NOMO-1 (cell line): Measurements from ENCODE around the gene AGMO.

ENCODE experiments used
- DNase-seq, 2 experiments: peaks; one replicate each; lab custom pipeline; 2025; ENCODE audit not compliant: unreplicated experiment in 2 of 2; lab: John Stamatoyannopoulos, UW

Gene AGMO

DNA sequence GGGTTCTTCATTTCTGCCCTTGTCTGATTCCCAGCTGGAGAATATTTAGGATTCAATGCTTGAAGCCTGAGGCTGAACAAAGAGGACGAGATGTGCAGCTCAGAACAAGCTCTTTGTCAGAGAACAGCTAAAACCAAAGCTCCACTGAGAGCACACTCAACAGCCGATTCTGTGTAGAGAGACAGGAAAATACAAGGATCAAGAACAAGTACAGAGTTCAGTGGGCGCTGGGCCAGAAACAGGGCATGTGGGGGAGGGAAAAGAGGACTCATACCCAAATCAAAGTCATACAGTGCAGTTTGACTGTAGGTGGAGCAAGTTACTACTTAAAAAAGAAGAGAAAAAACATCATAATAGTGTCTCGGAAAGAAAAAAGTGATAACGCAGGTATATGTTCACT is at the start of gene AGMO:
TSS of gene AGMO (minus strand) at position 181 of the 400 bp plus-strand sequence.
- DNase-seq: no peak

DNA sequence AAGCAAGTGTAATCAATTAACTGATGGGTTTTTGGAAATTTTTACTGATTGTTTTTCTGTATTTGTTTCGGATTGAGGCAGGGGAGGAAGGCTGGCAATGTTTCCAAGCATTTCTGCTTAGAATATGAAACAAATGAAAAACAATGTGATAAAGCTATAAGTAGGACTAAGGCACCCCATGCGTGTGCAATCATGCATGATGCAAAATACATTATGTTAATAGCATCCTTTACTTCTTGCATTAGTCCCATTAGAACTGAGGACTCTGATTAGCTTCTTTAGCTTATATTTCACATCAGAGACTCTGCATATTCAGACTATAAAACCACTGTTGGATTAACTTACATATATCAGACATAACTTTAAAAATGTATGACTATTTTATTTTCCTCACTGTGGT is 48.7 kb upstream of the AGMO start:
- no peak for DNase-seq

DNA sequence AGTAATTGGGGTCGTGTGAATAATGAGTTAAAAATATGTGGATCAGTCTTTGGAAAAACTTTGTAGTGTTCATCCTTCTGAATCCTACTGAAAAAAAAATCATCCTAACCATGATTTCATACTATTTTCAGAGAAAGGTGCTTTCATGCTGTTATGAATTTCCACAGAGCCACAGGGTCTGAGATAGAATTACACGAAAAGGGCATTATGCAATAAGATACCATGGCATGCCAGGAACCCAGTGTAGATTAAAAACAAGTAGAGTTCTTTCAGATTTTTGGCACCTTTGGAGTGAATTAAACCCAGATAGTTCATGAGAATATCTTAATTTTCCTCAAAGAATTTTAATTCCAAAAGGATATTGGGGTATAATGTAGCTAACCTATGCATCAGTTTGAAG is 47.5 kb upstream of the AGMO start:
- no peak for DNase-seq

DNA sequence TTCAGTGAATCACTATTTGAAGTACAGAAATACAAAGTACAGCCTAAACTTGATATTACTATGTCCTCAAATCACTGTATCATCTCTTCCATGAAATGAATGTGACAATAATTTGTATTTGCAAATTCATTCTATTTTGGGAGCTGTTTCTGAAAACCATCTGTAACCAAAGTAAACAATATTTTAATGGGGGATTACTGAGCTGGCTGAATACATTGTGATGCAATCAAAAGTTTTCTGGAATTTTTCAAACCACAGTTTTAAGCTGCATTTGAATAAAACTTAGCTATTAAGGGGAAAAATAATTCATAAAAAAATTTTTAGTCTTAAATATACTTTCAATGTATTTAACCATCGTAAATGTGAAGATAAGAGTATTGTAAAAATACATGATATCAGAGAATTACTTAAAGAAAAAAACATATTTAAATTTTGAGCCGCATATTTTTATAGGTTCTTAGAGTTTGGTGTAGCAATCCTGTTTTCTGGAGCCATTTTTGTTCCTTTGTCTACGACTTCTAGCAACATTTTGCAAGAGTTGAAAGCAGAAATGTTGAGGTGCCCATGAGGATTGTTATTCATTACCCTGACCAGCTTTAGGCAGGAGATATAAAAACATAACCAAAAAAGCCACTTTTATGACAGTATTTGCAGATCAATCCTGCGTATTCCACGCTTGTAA is 45.9 kb upstream of the AGMO start:
- no peak for DNase-seq

DNA sequence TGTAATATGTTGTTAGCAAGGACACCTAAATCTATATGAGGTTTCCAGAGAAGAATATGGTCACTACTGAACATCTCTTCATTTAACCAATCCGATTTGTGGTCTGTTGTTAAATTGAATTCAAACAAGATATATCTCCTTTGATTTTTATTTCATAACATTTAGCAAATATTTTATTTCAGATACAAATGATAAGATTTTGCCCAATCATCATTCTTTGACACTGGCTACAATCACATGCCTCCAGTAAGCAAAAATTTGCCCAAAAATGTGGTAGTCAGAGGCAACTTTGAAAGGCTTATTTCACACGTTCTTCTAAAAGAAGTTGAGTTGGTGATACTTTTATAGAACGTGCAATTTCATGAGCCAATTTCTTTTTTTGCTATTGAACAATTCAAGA is 44.7 kb upstream of the AGMO start:
- no peak for DNase-seq

DNA sequence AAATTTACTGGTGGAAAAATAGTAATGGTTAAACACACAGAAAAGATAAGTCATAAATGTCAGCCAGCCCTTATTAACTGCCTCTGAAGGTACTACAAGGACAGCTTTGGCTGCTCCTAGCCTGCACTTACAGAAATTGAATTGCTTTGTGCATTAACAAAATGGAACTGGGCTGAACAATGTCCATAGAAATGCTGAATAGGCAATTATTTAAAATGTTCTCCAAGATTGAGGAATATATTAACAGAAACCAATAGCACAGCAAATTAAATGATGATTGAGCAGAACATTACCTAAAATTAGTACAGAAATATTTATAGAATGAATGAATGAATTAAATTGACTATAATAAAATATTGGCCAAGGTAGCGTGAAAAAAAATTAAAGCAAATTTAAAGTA is 42.4 kb upstream of the AGMO start:
- no peak for DNase-seq

DNA sequence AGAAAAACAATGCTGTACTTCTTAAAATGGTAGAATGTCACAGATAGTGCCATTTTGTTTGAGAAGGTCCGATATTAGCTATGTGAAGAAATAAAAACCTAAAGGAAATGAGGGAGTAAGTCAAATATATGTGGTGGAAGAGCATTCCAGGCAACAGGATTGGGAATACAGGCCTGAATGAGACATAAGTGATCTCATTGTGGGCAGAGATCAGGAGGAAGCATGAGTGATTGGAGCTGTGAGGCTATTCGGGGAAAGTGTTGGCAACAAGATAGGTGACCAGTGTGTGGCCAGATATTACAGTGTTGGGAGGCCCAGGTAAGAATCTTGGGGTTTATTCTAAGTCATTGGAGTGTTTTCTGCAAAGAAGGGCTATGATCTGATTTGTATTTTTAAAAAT is 41.3 kb upstream of the AGMO start:
- no peak for DNase-seq

DNA sequence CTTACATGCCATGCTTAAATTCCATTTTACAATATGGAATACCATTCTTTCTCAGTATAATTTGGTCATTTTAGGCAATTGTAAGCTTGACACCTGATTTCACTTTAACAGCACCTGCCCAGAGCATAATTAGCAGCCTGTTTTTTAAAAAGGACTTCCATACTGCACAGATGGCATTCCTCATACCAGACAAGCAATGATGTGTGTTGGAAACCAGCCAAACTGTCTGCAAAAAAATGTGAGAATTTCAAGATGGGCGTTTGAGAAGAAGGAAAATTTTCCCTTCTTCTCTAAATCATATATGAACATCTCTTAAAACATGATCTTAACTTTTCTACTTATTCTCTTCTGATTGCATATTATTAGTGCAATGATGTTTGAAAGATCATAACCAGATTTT is 40.4 kb upstream of the AGMO start:
- no peak for DNase-seq

DNA sequence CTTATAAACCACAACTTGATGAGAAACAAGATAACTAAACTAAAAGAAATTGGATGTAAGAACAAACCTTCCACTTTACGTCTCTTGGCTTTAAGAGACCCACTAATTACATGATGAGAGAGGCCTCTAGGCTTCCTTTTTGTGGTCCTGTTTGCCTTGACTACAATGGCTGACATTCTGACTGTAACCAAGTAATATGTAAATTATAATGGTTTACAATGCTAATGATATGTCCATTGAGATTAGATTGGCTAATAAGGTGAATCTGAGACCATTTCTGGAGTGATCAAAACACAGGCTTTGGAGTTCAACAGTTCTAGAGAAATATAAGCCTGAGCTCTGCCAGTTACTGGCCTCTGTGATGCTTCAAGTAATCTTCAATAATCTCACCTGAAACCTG is 39.4 kb upstream of the AGMO start:
- no peak for DNase-seq

DNA sequence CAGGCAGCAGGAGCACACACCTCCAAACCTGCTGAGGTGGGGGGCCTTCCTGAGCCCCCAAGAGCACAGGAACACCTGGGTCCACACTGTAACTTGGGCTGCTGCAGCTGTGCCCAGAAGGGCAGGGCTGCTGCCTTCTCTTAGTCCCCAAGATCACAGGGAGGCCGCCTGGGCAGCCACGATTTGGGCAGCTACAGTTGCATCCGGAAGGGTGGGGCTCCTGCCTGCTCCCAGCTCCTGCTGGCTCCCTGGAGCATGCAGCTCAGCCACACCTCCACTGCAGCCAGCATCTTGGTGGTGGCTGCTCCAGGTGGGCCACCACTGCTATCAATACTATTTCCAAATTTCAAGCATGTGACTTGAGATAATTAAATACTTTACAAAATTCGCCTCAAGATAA is 38.5 kb upstream of the AGMO start:
- no peak for DNase-seq

DNA sequence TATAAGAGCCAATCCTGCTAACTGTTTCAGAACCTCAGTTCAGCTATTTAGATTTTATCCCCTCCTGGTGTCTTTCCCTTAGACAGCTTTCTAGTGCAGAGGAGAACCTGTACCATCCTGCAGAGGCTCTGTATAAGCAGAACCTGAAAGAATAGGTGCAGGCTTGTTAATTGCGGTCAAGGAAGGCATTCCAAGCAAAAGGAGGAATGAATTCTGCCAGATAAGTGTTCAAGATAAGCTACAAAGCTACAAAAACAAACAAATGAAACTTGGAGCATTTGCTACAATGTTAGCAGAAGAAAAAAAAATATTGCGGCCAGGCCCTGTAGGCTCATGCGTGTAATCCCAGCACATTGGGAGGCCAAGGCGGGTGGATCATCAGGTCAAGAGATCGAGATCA is 32.6 kb upstream of the AGMO start:
- no peak for DNase-seq

DNA sequence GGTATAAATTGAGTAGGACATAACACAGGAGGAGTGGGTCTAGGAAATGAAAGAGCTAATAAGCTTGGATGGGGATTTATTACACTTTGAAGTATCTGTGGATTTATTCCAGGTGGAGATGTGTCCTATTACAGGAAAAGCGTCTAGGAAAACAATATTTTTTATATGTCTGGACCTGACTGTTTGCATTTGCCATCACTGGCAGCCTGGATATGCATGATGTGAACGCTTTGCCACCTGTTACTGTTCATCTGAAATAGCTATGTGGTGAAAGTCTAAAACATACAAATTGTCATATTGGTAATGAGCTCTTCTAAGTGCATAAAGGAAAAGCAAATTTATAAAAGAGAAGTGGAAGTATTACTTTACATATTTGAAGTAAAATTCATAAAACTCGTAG is 31.6 kb upstream of the AGMO start:
- no peak for DNase-seq

DNA sequence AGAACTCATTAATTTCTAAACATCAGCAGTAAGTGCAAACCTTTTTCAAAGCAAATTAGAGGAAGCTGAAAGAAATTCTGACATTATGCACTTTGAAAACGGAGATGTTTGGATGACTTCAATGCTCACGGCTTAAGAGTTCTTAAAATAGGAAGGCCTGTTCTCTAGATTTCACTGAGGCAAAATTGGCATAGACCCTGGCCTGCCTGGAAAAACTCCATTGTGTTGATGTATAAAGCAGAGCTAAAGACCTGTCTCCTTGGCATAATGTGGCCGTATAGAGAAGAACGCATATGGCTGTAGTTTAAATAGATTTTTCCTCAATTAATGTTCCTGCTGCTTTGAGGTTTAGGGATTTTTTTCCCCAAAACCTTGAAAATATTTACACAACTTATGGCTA is 24.5 kb upstream of the AGMO start:
- no peak for DNase-seq

DNA sequence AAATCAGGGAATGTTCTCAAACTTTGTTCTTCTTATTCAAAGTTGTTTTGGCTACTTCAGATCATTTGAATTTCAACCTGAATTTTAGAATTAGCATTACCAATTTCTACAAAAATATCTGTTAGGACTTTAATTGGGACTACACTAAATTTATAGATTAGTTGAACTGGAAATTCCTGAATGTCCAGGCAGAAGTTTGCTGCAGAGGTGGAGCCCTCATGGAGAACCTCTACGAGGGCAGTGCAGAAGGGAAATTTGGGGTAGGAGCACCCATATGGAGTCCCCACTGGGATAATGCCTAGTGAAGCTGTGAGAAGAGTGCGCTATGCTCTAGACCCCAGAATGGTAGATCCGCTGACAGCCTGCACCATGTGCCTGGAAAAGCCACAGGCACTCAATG is 22.8 kb upstream of the AGMO start:
- no peak for DNase-seq

DNA sequence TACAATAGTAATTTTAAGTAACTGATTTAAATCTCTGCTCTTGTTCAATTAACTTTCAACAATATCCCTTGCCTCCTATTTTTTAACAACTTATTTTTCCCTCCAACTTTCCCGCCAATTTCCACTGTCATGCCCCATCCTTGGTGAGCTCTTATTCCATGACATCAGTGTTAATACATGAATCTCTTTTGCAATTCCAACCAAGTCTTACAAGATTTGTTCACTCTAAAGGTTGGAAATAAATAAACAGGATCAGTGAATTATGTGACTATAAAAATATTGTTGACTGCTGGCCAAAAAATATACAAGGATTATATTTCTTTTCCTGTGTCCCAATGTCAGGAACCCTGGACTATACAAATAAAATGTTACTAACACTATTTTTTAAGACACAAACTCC is 21.0 kb upstream of the AGMO start:
- DNase-seq: no peak

DNA sequence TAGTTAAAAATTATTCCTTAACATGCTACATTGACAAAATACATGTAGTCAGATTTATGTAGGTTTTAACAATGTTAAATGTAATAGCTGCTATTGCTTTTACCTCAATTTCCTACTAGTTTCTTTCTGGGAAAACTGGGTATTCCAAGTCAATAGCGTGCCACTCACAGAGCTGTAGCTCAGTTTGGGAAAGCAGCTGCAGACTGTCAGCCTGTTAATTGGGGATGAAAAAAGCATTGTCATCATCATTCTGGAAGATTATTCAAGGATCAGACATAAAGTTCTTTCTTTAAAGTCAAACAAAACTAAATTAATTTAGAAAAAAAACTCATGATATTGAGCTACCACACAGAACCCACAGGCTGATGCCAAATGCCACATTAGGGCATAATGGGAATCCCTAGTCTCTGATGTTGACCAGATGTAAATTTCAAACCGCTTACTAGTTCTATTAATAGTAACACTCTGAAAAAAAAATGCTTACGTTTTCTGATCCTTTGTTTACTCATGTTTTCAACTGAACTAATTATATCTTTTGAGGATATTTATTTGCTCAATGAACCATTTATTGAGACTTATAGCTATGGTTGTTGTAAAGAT is 19.6 kb upstream of the AGMO start:
- DNase-seq: no peak

DNA sequence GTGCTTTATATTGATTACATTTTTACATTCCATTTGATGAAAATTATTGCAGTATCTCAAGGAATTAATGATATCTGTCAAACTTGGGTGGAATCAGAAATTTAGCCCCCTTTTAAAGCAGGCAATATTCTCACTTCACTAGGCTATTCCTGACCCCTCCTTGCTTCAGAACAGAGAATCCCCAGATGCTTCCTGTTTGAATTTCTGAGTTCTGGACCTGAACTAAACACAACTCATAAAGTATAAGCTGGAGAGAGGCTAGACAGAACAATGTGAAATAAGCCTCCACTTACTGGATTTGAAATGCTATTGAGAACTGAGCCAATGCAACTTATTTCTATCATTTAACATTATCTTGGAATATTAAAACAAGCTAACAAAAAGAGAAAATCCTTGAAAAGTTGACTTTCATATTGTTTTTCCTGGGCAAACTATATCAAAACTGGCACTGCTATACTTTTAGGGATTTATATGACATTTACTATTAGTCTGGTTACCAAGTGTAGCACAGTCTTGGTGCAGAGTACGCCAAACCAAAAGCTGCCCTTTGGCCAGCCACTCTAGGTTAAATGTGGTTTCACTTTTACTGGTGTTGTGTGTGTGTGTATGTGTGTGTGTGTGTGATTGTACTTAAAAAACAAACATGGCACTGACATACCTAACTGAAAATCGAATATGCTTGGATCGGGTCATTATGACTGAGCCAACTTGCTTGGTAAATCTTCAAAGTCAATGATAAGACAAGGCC is 19.0 kb upstream of the AGMO start:
- no peak for DNase-seq

DNA sequence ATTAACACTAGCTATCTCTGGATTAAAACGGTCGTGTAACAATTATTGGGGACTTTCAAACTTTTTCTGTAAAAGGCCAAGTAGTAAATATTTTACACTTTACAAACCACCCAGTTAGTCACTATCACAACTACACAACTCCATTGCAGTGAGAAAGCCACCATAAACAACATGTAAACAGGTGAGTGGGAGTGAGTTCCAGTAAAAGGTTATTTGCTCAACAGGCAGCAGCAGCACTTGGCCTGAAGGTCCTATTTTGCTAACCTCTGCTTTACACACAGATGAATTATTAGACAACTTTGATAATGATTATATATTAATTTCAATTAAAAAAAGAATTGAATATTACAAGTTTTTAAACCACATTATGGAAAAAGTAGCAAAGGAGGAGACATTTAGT is 15.8 kb upstream of the AGMO start:
- DNase-seq: no peak

DNA sequence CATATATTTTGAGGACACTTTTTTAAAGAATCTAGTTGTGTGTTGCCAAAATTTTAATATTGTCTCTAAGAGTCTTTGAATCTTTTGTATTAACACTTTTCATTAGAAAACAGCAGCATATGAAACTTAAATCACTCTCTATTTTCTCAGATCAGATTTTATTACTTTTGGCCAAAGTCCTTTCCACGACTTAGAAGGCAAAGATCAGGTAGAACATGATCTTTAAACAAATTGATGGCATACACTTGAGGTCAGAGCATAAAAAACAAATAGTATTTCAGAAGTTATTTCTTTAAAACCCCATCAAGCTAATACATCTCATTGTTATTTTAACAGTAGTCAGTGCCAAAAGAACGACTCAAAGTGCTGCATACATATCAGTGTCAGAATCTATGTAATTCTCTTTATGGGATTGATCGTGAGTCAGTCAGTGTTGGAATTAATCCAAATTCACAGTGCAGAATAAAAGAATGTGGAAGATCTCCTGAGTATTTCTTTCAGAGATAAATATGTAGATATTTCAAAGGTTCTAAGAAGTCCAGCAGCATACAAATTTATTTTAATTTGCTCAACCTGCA is 9.6 kb upstream of the AGMO start:
- no peak for DNase-seq

DNA sequence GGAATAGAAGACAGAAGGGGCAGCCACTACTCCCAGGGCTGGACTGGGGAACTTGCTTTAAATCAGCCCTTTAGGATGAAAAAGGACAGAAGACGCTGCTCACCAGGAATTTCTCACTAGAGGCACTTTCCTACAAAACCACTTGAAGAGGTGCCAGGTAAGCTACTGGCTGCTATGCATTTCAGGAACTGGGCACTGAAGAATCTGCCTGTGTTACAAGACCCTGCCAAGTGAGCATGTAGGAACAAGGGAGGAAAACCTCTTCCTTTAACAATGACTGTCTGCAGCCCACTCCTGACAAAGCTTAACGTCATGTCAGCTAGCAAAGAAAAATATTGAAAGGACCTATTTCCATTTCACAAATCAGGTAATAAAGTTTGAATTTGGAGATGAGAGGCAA is 5.8 kb upstream of the AGMO start:
- DNase-seq: no peak

DNA sequence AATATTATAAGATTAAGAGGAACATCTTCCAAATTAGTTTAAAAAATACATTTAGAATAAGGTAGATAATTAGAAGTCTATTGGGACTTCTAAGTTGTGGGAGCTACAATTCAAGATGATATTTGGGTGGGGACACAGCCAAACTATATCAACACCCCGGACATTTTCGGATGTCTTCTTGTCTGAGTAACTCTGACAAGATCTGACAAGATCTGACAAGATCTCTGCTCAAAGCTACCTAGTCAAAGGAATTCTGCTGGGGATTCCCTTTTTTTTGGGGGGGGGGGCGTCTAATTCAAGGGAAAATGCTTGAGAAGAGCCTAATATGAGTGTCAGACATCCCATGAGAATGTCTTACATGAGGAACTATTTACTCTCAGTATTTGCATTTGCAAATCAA is 5.2 kb upstream of the AGMO start:
- DNase-seq: no peak

DNA sequence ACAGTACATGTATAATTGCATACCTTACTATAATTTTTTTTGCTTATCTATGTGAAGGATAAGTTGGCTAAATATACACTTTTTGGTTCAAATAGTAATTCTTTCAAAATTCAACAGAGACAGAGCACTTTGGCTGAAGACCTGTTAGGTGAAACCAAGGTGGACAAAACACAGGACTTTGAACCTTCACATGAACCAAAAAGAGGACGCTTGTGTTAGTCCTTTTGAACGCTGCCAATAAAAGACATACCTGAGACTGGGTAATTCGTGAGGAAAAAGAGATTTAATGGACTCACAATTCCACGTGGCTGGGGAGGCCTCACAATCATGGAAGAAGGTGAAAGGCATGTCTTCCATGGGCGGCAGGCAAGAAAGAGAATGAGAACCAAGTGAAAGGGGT is 4.7 kb upstream of the AGMO start:
- no peak for DNase-seq
